ENCODE data around the gene SKP2.
"Not testable (repeated sequence)": the region's sequence is repeated elsewhere in the genome, so short reads cannot be mapped to it uniquely, and the experiment has no call there.

The SKP2 gene

GRCh38 chr5:36184408-36184807 is 32.5 kb downstream of the SKP2 start:
- not testable (repeated sequence) for FAIRE-seq; DNase-seq (ENCODE audit: extremely low spot score, insufficient read length, low read depth)

- FAIRE-seq (no peak), DNase-seq (ENCODE audit: extremely low spot score, insufficient read length, low read depth) (no peak)
Observed at GRCh38 chr5:36193746-36194145, 41.8 kb downstream of the SKP2 start.

- no peak for FAIRE-seq
- no peak for DNase-seq (ENCODE audit: extremely low spot score, insufficient read length, low read depth)
Observed at GRCh38 chr5:36198281-36198680, 46.4 kb downstream of the SKP2 start.

GRCh38 chr5:36198783-36199182 is 46.9 kb downstream of the SKP2 start:
- FAIRE-seq, result peak; percentile 15
- not testable (repeated sequence) for DNase-seq (ENCODE audit: extremely low spot score, insufficient read length, low read depth)

- FAIRE-seq, result no peak
- DNase-seq (ENCODE audit: extremely low spot score, insufficient read length, low read depth), result no peak
Observed at GRCh38 chr5:36199620-36200019, 47.7 kb downstream of the SKP2 start.

- FAIRE-seq (no peak), DNase-seq (ENCODE audit: extremely low spot score, insufficient read length, low read depth) (no peak)
Observed at GRCh38 chr5:36200513-36200912, 48.6 kb downstream of the SKP2 start.

GRCh38 chr5:36202521-36202961 is 50.6 kb downstream of the SKP2 start:
- DNase-seq (ENCODE audit: extremely low spot score, insufficient read length, low read depth), result no peak

GRCh38 chr5:36205329-36205728 is 53.4 kb downstream of the SKP2 start:
- no peak for DNase-seq (ENCODE audit: extremely low spot score, insufficient read length, low read depth)
- no peak for FAIRE-seq

More at GRCh38 chr5:36202521-36202961, 50.6 kb downstream of the SKP2 start:
- FAIRE-seq, result no peak

GRCh38 chr5:36206913-36207312 is 55.0 kb downstream of the SKP2 start:
- DNase-seq (ENCODE audit: extremely low spot score, insufficient read length, low read depth) (no peak), FAIRE-seq (no peak)

GRCh38 chr5:36208786-36209185 is 56.9 kb downstream of the SKP2 start:
- FAIRE-seq, result no peak

GRCh38 chr5:36209664-36210063 is 57.8 kb downstream of the SKP2 start:
- FAIRE-seq, result no peak
- DNase-seq (ENCODE audit: extremely low spot score, insufficient read length, low read depth), result no peak

More at GRCh38 chr5:36208786-36209185, 56.9 kb downstream of the SKP2 start:
- DNase-seq (ENCODE audit: extremely low spot score, insufficient read length, low read depth), result no peak

GRCh38 chr5:36214436-36214835 is 62.5 kb downstream of the SKP2 start:
- DNase-seq (ENCODE audit: extremely low spot score, insufficient read length, low read depth) (no peak), FAIRE-seq (no peak)

- FAIRE-seq (no peak), DNase-seq (ENCODE audit: extremely low spot score, insufficient read length, low read depth) (no peak)
Observed at GRCh38 chr5:36215910-36216309, 64.0 kb downstream of the SKP2 start.

- DNase-seq (ENCODE audit: extremely low spot score, insufficient read length, low read depth) (no peak), FAIRE-seq (no peak)
Observed at GRCh38 chr5:36217567-36217966, 65.7 kb downstream of the SKP2 start.

GRCh38 chr5:36217988-36218387 is 66.1 kb downstream of the SKP2 start:
- DNase-seq (ENCODE audit: extremely low spot score, insufficient read length, low read depth), result no peak
- FAIRE-seq, result no peak

GRCh38 chr5:36222620-36223019 is 70.7 kb downstream of the SKP2 start:
- DNase-seq (ENCODE audit: extremely low spot score, insufficient read length, low read depth) (no peak), FAIRE-seq (no peak)

- no peak for FAIRE-seq
- no peak for DNase-seq (ENCODE audit: extremely low spot score, insufficient read length, low read depth)
Observed at GRCh38 chr5:36227046-36227445, 75.1 kb downstream of the SKP2 start.

- FAIRE-seq (no peak), DNase-seq (ENCODE audit: extremely low spot score, insufficient read length, low read depth) (no peak)
Observed at GRCh38 chr5:36228505-36228904, 76.6 kb downstream of the SKP2 start.

- FAIRE-seq (no peak), DNase-seq (ENCODE audit: extremely low spot score, insufficient read length, low read depth) (no peak)
Observed at GRCh38 chr5:36230151-36230790, 78.4 kb downstream of the SKP2 start.

- DNase-seq (ENCODE audit: extremely low spot score, insufficient read length, low read depth) (no peak), FAIRE-seq (no peak)
Observed at GRCh38 chr5:36232533-36232932, 80.6 kb downstream of the SKP2 start.

All from GM18507 (cell line).